Uterus (tissue), 4 donors: ENCODE results near the gene SAP30L. TPM values are rescaled to one million over a fixed set of nuclear protein-coding genes. Genes with fewer than 3 reads are reported as not detected.
A peak's percentile ranks its signal among the peaks of the same experiment; 100 is the strongest.

ENCODE experiments used
- DNase-seq, 2 donors: peaks; one replicate each; pipeline ENCODE4 v3.0.0-alpha.2; 2019 to 2020
- H3K27ac ChIP-seq, 2 donors: fragments of 200-600 bp; sonication (generic); 1 replicate in 1 of 2; 2 replicates in 1 of 2; pipeline ENCODE4 v1.5.1; 2016 to 2018
- H3K27me3 ChIP-seq, 2 donors: fragments of 200-600 bp; sonication (generic); one replicate each; pipeline ENCODE4 v1.5.1; 2018 to 2019; ENCODE audit warnings: control low read depth in 1 of 2
- H3K36me3 ChIP-seq, 2 donors: fragments of 200-600 bp; sonication (generic); one replicate each; pipeline ENCODE4 v1.5.1; 2019; ENCODE audit warnings: control low read depth in 1 of 2
- H3K4me1 ChIP-seq, 2 donors: fragments of 200-600 bp; sonication (generic); one replicate each; pipeline ENCODE4 v1.5.1; 2018 to 2019; ENCODE audit warnings: control low read depth in 1 of 2
- H3K4me3 ChIP-seq, 2 donors: fragments of 200-600 bp; sonication (generic); 1 replicate in 1 of 2; 2 replicates in 1 of 2; pipeline ENCODE4 v1.5.1; 2018 to 2019; ENCODE audit warnings: mild to moderate bottlenecking in 1 of 2
- H3K9me3 ChIP-seq, 2 donors: fragments of 200-600 bp; sonication (generic); one replicate each; pipeline ENCODE4 v1.5.1; 2019; ENCODE audit warnings: control low read depth in 1 of 2
- CTCF ChIP-seq, 4 experiments: fragments of 200-600 bp in 2 of 4; fragments of 450-650 bp in 2 of 4; sonication (generic) in 2 of 4; IDR thresholded peaks; one replicate each; pipeline ENCODE4 v1.5.1; 2016 to 2019; ENCODE audit warnings: antibody characterized with exemption in 4 of 4, mild to moderate bottlenecking in 2 of 4, moderate library complexity in 1 of 4
- POLR2A ChIP-seq, 2 donors: fragments of 450-650 bp; IDR thresholded peaks; one replicate each; pipeline ENCODE4 v1.6.1; 2016; ENCODE audit warnings: antibody characterized with exemption in 2 of 2, mild to moderate bottlenecking in 1 of 2, moderate library complexity in 1 of 2
- intact Hi-C: fragments of 100-400 bp; cut with DNase I; formaldehyde crosslinking; loops from one replicate; pipeline ENCODE4 v1.15.1; 2023; ENCODE audit warnings: low total_unique reads
- total RNA-seq, 4 donors: library from RNA; depleted of rRNA in 3 of 4; stranded (reverse); fragments of >200 nt in 3 of 4; gene quantifications; one replicate each; pipeline versions ENCODE4 v1.1.0 to v1.2.4, GENCODE V29; 2014 to 2023
- donor health status: DM: yes; HTN: yes; CAD: no.

SAP30L gene
- total RNA-seq, 4 donors from 2014 or later, result 9.5 to 61.7 (median 31.2) TPM

DNA sequence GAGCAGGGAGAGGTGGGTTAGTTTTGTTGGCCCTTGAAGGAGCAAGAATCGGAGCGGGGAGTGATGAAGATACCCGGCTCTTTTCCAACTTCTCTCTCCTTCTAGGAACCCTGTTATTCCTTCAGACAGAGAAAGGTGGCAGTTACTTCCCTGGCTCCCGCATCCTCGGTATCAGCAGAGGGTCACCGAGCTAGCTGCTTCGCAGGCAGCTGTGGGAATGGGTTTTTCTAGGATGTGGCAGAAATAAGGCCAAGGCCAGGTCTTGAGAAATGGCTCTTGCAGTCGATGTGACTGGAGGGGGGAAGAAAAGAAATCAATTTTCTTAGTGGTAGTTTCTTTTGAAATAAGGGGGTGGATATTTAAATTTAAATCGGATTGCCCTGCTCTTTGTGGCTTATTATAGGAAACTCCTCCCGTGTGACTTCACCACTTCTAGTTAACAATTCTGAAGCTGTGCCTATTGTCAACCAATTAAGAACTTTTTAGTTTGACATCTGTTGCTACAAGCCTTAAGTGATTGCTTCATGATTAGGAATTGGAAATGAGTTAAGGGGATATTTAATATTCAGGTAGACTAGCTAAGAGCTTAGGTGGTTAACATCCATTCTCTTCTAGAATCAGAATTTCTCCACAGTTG is 1.4 kb downstream of the SAP30L start:
- H3K36me3 ChIP-seq, result no peaks in the 10 kb centered on the region
- no peak for DNase-seq
- H3K4me1 ChIP-seq, result peaks cover 3 to 5% of the 10 kb centered on the region in 2 donors
- TF ChIP-seq CTCF (IDR thresholded peaks at IDR 0.05) (no peak), POLR2A (IDR thresholded peaks at IDR 0.05) (no peak)
- H3K9me3 ChIP-seq, result no peaks in the 10 kb centered on the region
- intact Hi-C loops, result no loop called here
- no peaks in the 10 kb centered on the region for H3K27me3 ChIP-seq
- peak overlapping the region; percentile 83 to 93 for H3K27ac ChIP-seq
- H3K4me3 ChIP-seq, result peak overlapping the region; percentile 79 to 90

DNA sequence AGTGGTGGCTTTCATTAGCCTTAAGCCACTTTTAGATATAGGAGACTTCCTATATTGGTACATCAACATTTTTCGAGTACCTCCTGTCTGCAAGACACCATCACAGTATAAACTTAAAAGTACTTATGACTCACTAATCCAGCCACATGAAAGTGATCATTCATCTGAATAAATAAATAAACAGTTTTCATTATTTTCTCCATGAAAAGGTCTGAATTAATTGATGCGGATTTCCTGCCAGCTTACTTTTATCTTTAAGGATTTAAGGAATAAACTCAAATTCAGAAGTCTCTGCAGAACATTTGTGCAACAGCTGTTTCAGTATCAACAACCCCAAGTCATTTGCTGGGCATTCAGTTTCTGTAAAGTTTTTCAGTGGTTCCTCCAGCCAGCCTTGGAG is 4.0 kb downstream of the SAP30L start:
- Histone ChIP-seq H3K4me1 (peaks cover 3 to 5% of the 10 kb centered on the region in 2 donors), H3K36me3 (no peaks in the 10 kb centered on the region)
- intact Hi-C loops, result no loop called here

DNA sequence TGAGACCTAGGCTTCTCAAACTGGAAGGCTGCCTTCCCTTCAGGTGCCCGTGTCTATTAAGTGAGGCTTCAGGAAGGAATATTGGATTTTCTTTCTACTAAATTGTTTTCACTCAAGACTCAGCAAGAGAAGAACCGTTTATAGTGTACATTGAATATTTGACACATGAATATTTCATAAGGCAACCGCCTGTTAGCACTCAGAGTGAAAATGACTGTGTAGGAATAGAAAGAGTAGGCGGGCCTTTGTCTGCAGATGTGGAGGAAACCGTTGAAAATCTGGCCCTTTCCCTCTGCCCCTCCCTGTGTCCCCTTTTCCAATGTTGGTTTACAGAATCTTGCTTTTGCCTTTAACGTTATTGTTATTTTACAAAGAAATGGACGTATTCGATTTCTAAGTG is 6.2 kb downstream of the SAP30L start:
- Histone ChIP-seq H3K4me1 (peaks cover 3 to 5% of the 10 kb centered on the region in 2 donors), H3K4me3 (no peak overlapping the region), H3K9me3 (no peaks in the 10 kb centered on the region), H3K27ac (no peak overlapping the region), H3K36me3 (no peaks in the 10 kb centered on the region), H3K27me3 (no peaks in the 10 kb centered on the region)
- no peak for DNase-seq
- TF ChIP-seq CTCF (IDR thresholded peaks at IDR 0.05) (no peak), POLR2A (IDR thresholded peaks at IDR 0.05) (no peak)
- intact Hi-C loops, result no loop called here

More for the DNA sequence above, 4.0 kb downstream of the SAP30L start:
- Histone ChIP-seq H3K4me3 (no peak overlapping the region), H3K27me3 (no peaks in the 10 kb centered on the region), H3K27ac (no peak overlapping the region), H3K9me3 (no peaks in the 10 kb centered on the region)
- DNase-seq, result no peak
- TF ChIP-seq POLR2A (IDR thresholded peaks at IDR 0.05), result no peak
- no peak for TF ChIP-seq CTCF (IDR thresholded peaks at IDR 0.05)

- intact Hi-C loops, result no loop called here
- DNase-seq, result no peak
- no peaks in the 10 kb centered on the region for H3K27me3 ChIP-seq
- no peaks in the 10 kb centered on the region for H3K9me3 ChIP-seq
- no peaks in the 10 kb centered on the region for H3K4me1 ChIP-seq
- no peak overlapping the region for H3K4me3 ChIP-seq
- H3K27ac ChIP-seq, result no peak overlapping the region
- H3K36me3 ChIP-seq, result no peaks in the 10 kb centered on the region
- TF ChIP-seq POLR2A (IDR thresholded peaks at IDR 0.05) (no peak), CTCF (IDR thresholded peaks at IDR 0.05) (no peak)
Measured at GRCh38 chr5:154455585-154455984, 9.8 kb downstream of the SAP30L start.

GRCh38 chr5:154456540-154456939 is 10.7 kb downstream of the SAP30L start:
- intact Hi-C loops, result no loop called here
- TF ChIP-seq POLR2A (IDR thresholded peaks at IDR 0.05) (no peak), CTCF (IDR thresholded peaks at IDR 0.05) (no peak)
- H3K27ac ChIP-seq, result no peak overlapping the region
- no peaks in the 10 kb centered on the region for H3K27me3 ChIP-seq
- H3K36me3 ChIP-seq, result no peaks in the 10 kb centered on the region
- H3K9me3 ChIP-seq, result no peaks in the 10 kb centered on the region
- no peak overlapping the region for H3K4me3 ChIP-seq
- no peaks in the 10 kb centered on the region for H3K4me1 ChIP-seq
- no peak for DNase-seq
